Mesodermal cell (in vitro differentiated cells): ENCODE measurements around the gene GRK4.

ENCODE experiments used
- H3K27ac ChIP-seq: 2 replicates; pipeline ENCODE4 v1.7.0; 2013; ENCODE audit warnings: mild to moderate bottlenecking, low read depth, low read length, moderate library complexity; ENCODE audit not compliant: severe bottlenecking
- H3K36me3 ChIP-seq: 2 replicates; pipeline ENCODE4 v1.7.1; 2013; ENCODE audit warnings: mild to moderate bottlenecking, low read length, moderate library complexity; ENCODE audit not compliant: control insufficient read depth, insufficient read depth
- H3K4me1 ChIP-seq: one replicate; pipeline ENCODE4 v1.7.1; 2013; ENCODE audit warnings: mild to moderate bottlenecking, low read length; ENCODE audit not compliant: insufficient read depth, control insufficient read depth, poor library complexity, severe bottlenecking
- H3K4me3 ChIP-seq: 2 replicates; pipeline ENCODE4 v1.7.0; 2013; ENCODE audit warnings: low read length, control low read depth, mild to moderate bottlenecking; ENCODE audit not compliant: insufficient read depth, poor library complexity, severe bottlenecking; ENCODE audit errors: extremely low read depth
- H3K9me3 ChIP-seq: 2 replicates; pipeline ENCODE4 v1.7.1; 2013; ENCODE audit warnings: mild to moderate bottlenecking, low read length, moderate library complexity; ENCODE audit not compliant: control insufficient read depth
- WGBS, 2 experiments: methylation state at CpG; one replicate each; pipeline ENCODE4 v1.1.5; 2013; ENCODE audit warnings: missing lambda C conversion rate in 2 of 2; ENCODE audit not compliant: insufficient coverage in 2 of 2; 5-methylcytosine and 5-hydroxymethylcytosine counted together

Gene GRK4

DNA sequence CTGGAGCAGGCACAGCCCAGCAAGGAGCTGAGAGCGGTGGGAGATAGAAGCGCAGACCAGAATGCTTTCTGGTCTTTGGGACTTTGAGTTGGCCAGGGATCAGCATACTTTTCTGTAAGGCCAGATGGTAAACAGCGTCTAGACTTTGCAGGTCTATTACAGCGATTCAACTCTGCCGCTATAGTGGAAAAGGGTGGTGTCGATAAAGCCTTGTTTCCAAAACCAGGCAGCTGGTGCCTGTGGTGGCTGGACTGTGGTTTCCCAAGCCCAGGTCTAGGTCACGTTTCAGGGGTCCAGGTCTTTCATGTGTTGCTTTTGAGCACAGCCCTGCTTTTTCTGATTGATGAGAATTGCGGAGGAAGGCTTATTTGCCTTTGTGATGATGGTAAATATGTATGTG is 70.9 kb downstream of the GRK4 start:
- Histone ChIP-seq H3K9me3 (no peaks in the 10 kb centered on the region), H3K4me3 (no peak overlapping the region), H3K4me1 (no peaks in the 10 kb centered on the region), H3K27ac (no peak overlapping the region), H3K36me3 (no peaks in the 10 kb centered on the region)
- WGBS, 2 experiments, result 93 to 97% methylated on average over 7 of the region's 8 CpGs

DNA sequence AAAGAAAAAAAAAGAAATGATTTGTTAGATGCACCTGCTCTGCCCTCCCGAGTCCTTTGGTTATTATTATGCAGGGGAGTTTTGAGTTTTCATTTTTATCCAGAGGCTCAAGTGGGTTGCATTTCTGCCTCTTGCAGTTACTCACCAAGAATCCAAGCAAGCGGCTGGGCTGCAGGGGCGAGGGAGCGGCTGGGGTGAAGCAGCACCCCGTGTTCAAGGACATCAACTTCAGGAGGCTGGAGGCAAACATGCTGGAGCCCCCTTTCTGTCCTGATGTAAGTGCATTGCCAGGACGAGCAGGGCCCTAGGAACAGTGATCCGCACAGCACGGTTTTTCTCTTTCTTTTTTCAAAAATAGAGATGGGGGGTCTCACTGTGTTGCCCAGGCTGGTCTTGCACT is 71.9 kb downstream of the GRK4 start:
- no peak overlapping the region for H3K4me3 ChIP-seq
- H3K27ac ChIP-seq, result no peak overlapping the region
- no peaks in the 10 kb centered on the region for H3K9me3 ChIP-seq
- H3K4me1 ChIP-seq, result no peaks in the 10 kb centered on the region
- no peaks in the 10 kb centered on the region for H3K36me3 ChIP-seq
- 93% methylated on average over 7 of the region's 8 CpGs for WGBS, 2 experiments

DNA sequence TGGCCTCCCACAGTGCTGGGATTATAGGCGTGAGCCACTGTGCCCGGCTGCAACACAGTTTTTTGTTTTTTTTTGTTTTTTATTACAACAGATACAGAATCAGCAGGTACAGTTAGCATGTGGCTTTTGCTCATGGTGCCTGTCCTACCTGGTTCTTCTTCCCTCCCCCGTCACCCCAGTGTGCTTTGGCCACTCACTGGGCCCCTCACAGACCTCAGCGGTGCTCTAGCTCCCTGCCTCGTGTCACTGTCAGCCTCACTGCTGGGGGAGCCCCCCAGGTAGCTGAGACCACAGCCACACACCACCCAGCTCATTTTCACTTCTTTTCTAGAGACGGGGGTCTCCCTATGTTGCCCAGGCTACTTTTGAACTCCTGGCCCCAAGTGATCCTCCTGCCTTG is 72.3 kb downstream of the GRK4 start:
- Histone ChIP-seq H3K27ac (no peak overlapping the region), H3K9me3 (no peaks in the 10 kb centered on the region), H3K36me3 (no peaks in the 10 kb centered on the region), H3K4me1 (no peaks in the 10 kb centered on the region), H3K4me3 (no peak overlapping the region)
- 80 to 83% methylated on average over 1 to 3 of the region's 6 CpGs for WGBS, 2 experiments

DNA sequence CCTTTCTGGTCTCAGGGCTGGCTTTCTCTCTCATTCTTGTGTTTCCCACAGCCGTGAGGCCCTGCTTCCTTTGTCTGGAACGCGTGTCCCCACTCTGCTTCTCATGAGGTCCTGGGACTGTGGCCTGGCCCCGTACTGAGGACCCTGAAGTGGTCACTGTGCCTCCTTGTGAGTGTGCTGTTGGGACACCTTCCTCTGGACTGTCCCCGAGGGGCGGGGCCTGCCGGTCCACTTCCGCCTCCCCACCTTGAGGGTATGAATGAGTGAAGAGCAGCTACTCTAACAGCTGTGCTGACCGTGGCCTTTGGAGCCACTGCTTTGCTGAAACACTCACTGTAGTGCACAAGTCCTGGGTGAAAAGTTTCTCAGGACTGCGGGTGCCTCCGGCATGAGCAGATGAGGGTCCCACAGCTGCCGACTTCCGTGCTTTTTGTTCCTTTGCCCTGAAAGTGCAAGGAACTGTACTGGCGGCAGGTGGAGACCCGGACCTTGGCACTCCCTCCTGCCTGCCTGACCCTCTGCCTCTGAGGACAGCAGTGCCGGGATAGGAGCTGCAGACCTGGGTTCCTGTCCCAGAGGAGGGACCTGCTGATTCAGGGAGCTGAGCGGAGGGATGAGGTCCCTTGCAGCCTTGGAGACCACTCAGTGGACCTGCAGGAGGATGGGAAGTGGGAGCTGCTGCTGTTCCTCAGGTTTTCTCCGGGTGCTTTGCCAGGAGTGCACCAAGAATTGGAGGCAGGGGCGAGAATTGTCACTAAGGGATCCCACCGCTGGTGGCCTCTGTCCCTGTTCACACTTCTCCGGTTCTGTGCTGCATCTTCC is 73.0 kb downstream of the GRK4 start:
- 93 to 96% methylated on average over 19 to 20 of the region's 21 CpGs for WGBS, 2 experiments
- H3K36me3 ChIP-seq, result no peaks in the 10 kb centered on the region

DNA sequence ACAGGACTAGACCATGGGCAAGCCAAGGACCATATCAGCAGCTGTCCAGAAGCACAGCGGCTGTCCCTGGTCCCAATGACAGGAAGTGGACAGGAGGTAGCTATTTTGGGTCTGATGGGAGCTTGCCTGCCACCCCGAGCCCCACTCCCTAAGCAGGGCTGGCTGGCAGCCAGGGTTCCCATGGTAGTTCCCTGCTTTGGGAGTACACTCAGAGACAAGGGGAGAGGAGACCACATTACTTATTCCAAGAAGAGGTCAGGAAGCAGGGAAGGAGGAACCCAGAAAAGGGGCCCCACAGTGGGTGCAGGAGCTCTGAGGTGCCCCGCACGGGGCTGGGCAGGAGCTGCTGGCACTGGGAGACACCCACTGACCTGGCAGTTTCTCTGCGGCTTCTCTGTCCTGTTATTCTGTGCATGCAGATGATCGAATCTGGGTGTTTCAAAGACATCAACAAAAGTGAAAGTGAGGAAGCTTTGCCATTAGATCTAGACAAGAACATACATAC is 74.6 kb downstream of the GRK4 start:
- Histone ChIP-seq H3K27ac (no peak overlapping the region), H3K4me1 (no peaks in the 10 kb centered on the region), H3K9me3 (no peaks in the 10 kb centered on the region), H3K36me3 (no peaks in the 10 kb centered on the region), H3K4me3 (no peak overlapping the region)
- 90 to 97% methylated on average over 3 to 5 of the region's 6 CpGs for WGBS, 2 experiments

More for the DNA sequence above, 73.0 kb downstream of the GRK4 start:
- Histone ChIP-seq H3K9me3 (no peaks in the 10 kb centered on the region), H3K4me3 (no peak overlapping the region), H3K4me1 (no peaks in the 10 kb centered on the region), H3K27ac (no peak overlapping the region)

DNA sequence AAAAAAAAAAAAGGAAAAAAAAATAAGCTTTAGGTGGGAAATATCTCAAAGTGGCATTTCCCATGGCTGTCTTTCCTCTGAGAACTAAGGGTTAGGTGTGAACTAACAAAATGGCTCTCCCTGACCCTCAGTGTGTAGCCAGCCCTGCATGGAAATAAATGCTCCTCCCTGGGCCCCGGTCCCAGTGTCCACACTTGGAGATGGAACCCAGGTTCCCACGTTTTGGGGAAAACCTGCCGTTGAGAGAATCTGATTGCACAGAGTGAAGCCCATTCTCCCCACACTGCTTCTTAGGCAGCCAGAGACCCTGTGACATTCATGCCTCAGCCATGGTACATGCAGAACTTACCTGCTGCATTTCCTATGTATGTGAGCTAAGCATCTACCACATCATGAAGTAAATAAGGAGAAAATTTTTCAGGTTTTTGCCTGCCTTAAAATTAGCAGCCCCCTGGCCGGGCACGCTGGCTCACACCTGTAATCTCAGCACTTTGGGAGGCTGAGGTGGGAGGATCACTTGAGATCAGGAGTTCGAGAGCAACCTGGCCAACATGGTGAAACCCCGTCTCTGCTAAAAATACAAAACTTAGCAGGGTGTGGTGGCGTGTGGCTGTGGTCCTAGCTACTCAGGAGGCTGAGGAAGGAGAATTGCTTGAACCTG is 76.5 kb downstream of the GRK4 start:
- no peaks in the 10 kb centered on the region for H3K9me3 ChIP-seq
- H3K4me1 ChIP-seq, result no peaks in the 10 kb centered on the region
- WGBS, 2 experiments, result 81 to 83% methylated on average over 7 to 8 of the region's 8 CpGs
- H3K27ac ChIP-seq, result no peak overlapping the region
- H3K4me3 ChIP-seq, result no peak overlapping the region
- H3K36me3 ChIP-seq, result no peaks in the 10 kb centered on the region

DNA sequence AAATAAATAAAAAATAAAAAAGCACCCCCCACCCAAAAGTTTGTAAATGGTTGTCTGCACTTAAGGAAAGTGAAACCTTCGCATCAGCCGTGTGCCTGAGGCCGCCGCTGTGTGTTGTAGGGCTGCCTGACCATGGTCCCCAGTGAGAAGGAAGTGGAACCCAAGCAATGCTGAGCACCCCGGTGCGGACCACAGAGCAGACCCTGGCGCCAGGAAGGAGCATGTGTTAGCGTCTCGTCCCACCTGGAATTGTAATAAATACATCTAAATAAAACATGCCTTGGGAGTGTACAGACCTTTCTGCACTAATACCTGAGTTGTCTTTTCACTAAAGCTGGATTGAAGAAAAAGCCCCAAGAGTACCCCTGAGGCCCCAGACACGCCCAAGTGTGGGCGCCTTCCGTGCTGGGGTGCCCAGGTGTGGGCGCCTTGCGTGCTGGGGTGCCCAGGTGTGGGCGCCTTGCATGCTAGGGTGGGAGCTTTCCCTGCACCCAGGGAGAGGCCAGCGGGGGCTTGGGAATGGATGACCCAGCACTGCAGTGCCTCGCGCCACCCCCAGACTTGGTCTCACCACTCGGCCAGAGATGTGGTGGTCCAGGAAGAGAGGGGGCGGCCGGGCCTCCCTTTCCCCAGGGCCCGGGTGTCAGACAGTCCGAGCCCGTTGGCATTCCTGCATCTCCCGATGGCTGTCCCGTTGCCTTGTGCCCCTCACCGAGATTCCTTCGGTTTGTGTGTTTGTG is 77.3 kb downstream of the GRK4 start:
- WGBS, 2 experiments, result 89 to 95% methylated on average over 23 to 24 of the region's 28 CpGs
- H3K4me3 ChIP-seq, result no peak overlapping the region
- no peaks in the 10 kb centered on the region for H3K9me3 ChIP-seq
- no peaks in the 10 kb centered on the region for H3K4me1 ChIP-seq
- H3K27ac ChIP-seq, result no peak overlapping the region
- H3K36me3 ChIP-seq, result no peaks in the 10 kb centered on the region

DNA sequence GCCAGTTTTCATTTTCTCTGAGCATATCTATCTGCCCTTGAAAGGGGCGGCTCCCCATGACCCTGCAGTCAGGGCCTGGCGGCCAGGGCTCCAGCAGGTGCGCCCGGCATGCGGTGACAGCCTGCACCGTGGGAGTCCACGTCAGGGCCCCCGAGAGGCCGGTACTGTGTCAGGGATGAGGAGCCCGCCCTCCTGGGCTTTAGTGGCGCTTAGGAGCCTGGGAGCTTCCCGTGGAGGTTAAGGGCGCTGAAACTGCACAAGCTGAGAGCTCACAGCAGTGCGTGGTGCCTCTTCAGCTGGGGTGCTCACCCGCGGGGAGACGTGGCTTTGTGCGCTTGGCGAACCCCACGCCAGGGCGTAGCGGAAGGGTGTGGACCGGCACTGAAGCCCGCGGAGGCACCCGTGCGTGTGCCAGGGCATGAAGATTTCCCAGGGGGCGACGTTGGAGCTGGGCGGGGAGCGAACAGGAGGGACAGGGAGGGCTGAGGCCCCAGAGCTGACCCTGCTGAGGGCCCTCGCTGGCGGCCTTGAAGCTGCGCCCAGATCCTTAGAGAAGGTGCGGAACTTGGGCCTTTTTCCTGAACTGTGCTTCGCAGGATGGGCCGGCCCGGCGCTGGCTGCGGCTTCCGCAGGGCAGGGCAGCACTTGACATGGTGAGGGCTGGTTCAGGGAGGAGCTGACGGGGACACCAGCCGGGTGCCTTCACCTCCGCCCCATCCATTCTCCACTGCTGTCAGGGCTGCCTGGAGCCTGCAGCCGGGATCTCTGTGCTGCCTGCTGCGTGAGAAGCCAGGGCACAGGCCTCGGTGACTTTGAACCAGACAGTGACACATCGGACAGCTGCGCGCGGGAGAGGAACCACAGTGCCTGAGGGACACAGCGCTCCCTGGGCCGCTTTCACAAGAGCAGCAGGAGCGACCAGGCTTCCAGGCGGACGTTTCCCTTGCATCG is 78.1 kb downstream of the GRK4 start:
- no peak overlapping the region for H3K4me3 ChIP-seq
- no peaks in the 10 kb centered on the region for H3K4me1 ChIP-seq
- H3K36me3 ChIP-seq, result no peaks in the 10 kb centered on the region
- no peaks in the 10 kb centered on the region for H3K9me3 ChIP-seq
- no peak overlapping the region for H3K27ac ChIP-seq
- WGBS, 2 experiments, result 68 to 75% methylated on average over 56 of the region's 57 CpGs

DNA sequence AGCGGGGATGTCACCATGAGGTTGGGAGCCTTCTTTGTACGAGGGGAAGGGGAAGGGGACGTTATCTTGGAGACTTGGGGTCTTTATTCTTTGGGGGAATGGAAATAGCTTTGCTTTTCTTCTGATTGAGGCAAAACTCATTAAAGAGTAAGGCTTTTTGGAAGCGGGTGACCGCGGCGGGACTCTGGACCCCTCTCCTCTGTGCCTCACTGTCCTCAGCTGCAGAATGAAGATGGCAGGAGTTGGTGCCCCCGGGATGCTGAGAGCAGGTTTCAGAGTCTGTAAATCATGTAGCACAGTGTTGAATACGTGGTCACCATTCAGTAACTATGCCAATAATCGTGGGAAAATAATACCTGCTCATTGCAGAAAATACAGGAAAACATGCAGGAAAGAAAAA is 78.9 kb downstream of the GRK4 start:
- 78 to 83% methylated on average over 10 of the region's 10 CpGs for WGBS, 2 experiments
- H3K4me3 ChIP-seq, result no peak overlapping the region
- H3K36me3 ChIP-seq, result no peaks in the 10 kb centered on the region
- no peak overlapping the region for H3K27ac ChIP-seq
- no peaks in the 10 kb centered on the region for H3K9me3 ChIP-seq
- H3K4me1 ChIP-seq, result no peaks in the 10 kb centered on the region
